Globus pallidus (tissue), 1 donor: ENCODE data around the gene SGCE.

Experiments
- DNase-seq: peaks from one replicate; pipeline ENCODE4 v3.0.0-alpha.2; 2015; ENCODE audit warnings: low spot score

Gene SGCE

GRCh38 chr7:94621120-94621519, 34.8 kb downstream of the SGCE start:
- DNase-seq: no peak

- peak; percentile 51 for DNase-seq
These were observed 35.2 kb downstream of the SGCE start for GRCh38 chr7:94620703-94621118.

- no peak for DNase-seq
These were observed 37.8 kb downstream of the SGCE start for GRCh38 chr7:94618126-94618525.

GRCh38 chr7:94616855-94617254, 39.1 kb downstream of the SGCE start:
- no peak for DNase-seq

- no peak for DNase-seq
These were observed 40.3 kb downstream of the SGCE start for GRCh38 chr7:94615666-94616065.

GRCh38 chr7:94612661-94613060, 43.3 kb downstream of the SGCE start:
- DNase-seq: no peak

- no peak for DNase-seq
These were observed 43.7 kb downstream of the SGCE start for GRCh38 chr7:94612253-94612652.

GRCh38 chr7:94609561-94609960, 46.4 kb downstream of the SGCE start:
- no peak for DNase-seq

GRCh38 chr7:94605031-94605430, 50.9 kb downstream of the SGCE start:
- no peak for DNase-seq

- no peak for DNase-seq
These were observed 53.8 kb downstream of the SGCE start for GRCh38 chr7:94602181-94602580.

- DNase-seq: no peak
These were observed 55.7 kb downstream of the SGCE start for GRCh38 chr7:94600267-94600666.

GRCh38 chr7:94595717-94596116, 60.2 kb downstream of the SGCE start:
- DNase-seq: no peak

GRCh38 chr7:94594882-94595281, 61.1 kb downstream of the SGCE start:
- no peak for DNase-seq

GRCh38 chr7:94591176-94591575, 64.8 kb downstream of the SGCE start:
- no peak for DNase-seq

GRCh38 chr7:94590526-94591162, 65.3 kb downstream of the SGCE start:
- DNase-seq: no peak

GRCh38 chr7:94588075-94588474, 67.9 kb downstream of the SGCE start:
- DNase-seq: no peak

GRCh38 chr7:94584113-94584512, 71.8 kb downstream of the SGCE start:
- DNase-seq: no peak

- no peak for DNase-seq
These were observed 75.3 kb downstream of the SGCE start for GRCh38 chr7:94580601-94581000.

- no peak for DNase-seq
These were observed 76.5 kb downstream of the SGCE start for GRCh38 chr7:94579470-94579869.

GRCh38 chr7:94578614-94579013, 77.3 kb downstream of the SGCE start:
- no peak for DNase-seq

GRCh38 chr7:94577357-94577756, 78.6 kb downstream of the SGCE start:
- no peak for DNase-seq

- no peak for DNase-seq
These were observed 79.6 kb downstream of the SGCE start for GRCh38 chr7:94576316-94576715.

GRCh38 chr7:94575646-94576045, 80.3 kb downstream of the SGCE start:
- DNase-seq: no peak

- no peak for DNase-seq
These were observed 84.1 kb downstream of the SGCE start for GRCh38 chr7:94571816-94572215.

- no peak for DNase-seq
These were observed 88.5 kb downstream of the SGCE start for GRCh38 chr7:94567396-94567795.
